NCI-H128 (cell line): ENCODE results near the gene CDYL.
A peak's percentile ranks its signal among the peaks of the same experiment; 100 is the strongest.

ENCODE experiments used
- DNase-seq: peaks from one replicate; lab custom pipeline; 2025; ENCODE audit not compliant: unreplicated experiment; lab: John Stamatoyannopoulos, UW

CDYL gene

GRCh38 chr6:4776131-4776492 is at the start of gene CDYL:
Gene CDYL (plus strand): TSS chr6:4776404. CDS start chr6:4776784, 380 bp downstream.
- DNase-seq: peak; percentile 68

GRCh38 chr6:4726645-4727044 is 49.6 kb upstream of the CDYL start:
- DNase-seq: no peak

GRCh38 chr6:4727217-4727616 is 49.0 kb upstream of the CDYL start:
- DNase-seq: no peak

- DNase-seq: no peak
Observed at GRCh38 chr6:4727671-4728435, 48.4 kb upstream of the CDYL start.

GRCh38 chr6:4728436-4728769 is 47.8 kb upstream of the CDYL start:
- DNase-seq: no peak

- no peak for DNase-seq
Observed at GRCh38 chr6:4728926-4729325, 47.3 kb upstream of the CDYL start.

GRCh38 chr6:4731996-4732395 is 44.2 kb upstream of the CDYL start:
- DNase-seq: no peak

GRCh38 chr6:4732691-4733315 is 43.4 kb upstream of the CDYL start:
- DNase-seq: no peak

GRCh38 chr6:4736371-4736873 is 39.8 kb upstream of the CDYL start:
- DNase-seq: no peak

GRCh38 chr6:4740032-4740431 is 36.2 kb upstream of the CDYL start:
- DNase-seq: no peak

GRCh38 chr6:4743062-4743461 is 33.1 kb upstream of the CDYL start:
- no peak for DNase-seq

GRCh38 chr6:4743926-4744325 is 32.3 kb upstream of the CDYL start:
- no peak for DNase-seq

GRCh38 chr6:4747588-4747987 is 28.6 kb upstream of the CDYL start:
- no peak for DNase-seq

GRCh38 chr6:4751823-4752464 is 24.3 kb upstream of the CDYL start:
- DNase-seq: no peak

GRCh38 chr6:4756247-4756646 is 20.0 kb upstream of the CDYL start:
- no peak for DNase-seq

- DNase-seq: no peak
Observed at GRCh38 chr6:4759997-4760396, 16.2 kb upstream of the CDYL start.

GRCh38 chr6:4760773-4761172 is 15.4 kb upstream of the CDYL start:
- DNase-seq: no peak

- DNase-seq: no peak
Observed at GRCh38 chr6:4762294-4762693, 13.9 kb upstream of the CDYL start.

GRCh38 chr6:4763921-4764320 is 12.3 kb upstream of the CDYL start:
- DNase-seq: no peak

GRCh38 chr6:4768815-4769214 is 7.4 kb upstream of the CDYL start:
- DNase-seq: no peak

- no peak for DNase-seq
Observed at GRCh38 chr6:4772750-4773149, 3.5 kb upstream of the CDYL start.

GRCh38 chr6:4773181-4773580 is 3.0 kb upstream of the CDYL start:
- DNase-seq: no peak
